Stimulated activated CD4-positive, alpha-beta T cell treated with anti-CD3 and anti-CD28 coated beads, Interleukin-15, amount 100 ng/mL, for 48 hours (primary cell): ENCODE results near the gene SPAG9.
A peak's percentile ranks its signal among the peaks of the same experiment; 100 is the strongest.
"Not testable (repeated sequence)": the region's sequence is repeated elsewhere in the genome, so short reads cannot be mapped to it uniquely, and the experiment has no call there.

ENCODE experiments used
- DNase-seq, 2 donors: peaks; one replicate each; pipeline ENCODE4 v3.0.0-alpha.2; 2020; ENCODE audit warnings: low read depth in 2 of 2

Gene SPAG9

DNA sequence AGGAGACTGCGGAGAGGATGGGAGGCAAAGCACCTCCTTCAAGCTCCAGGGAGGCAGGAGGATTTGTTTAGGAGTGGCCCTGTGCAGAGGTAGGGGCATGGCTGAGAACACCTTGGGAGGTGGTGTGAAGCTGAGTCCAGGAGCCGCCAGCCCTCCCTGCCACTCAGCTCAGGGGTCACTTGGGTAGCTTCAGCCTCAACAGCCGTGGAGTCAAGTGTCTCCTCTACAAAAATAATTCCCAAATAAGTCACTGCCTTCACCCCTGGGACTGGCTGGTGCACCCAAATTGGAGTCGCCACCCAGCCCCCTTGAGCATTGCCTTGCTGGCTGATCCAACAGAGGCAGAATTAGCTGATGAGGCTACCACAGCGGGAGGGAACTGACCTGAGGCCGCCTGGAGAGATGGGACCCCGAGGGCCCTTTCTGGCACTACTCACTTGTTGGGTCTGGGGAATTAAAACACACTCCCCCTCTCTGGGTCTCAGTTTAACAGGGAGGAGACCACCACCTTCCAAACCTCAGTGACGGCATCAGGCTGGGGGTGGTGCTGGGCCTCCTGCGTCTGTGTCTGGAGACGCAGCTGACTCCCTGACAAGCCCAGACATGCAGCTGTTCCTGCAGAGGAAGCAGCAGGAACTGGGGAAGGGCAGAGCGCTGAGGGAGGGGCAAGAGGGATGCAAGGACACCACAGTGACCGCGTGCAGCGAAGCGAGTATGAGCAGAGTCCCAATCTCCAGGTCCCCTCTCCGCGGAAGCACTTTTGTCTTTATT is 166.7 kb downstream of the SPAG9 start:
- no peak for DNase-seq

- DNase-seq = no peak
Measured at GRCh38 chr17:50953518-50953830, 167.2 kb downstream of the SPAG9 start.

GRCh38 chr17:50952889-50953288 is 167.8 kb downstream of the SPAG9 start:
- DNase-seq = no peak

DNA sequence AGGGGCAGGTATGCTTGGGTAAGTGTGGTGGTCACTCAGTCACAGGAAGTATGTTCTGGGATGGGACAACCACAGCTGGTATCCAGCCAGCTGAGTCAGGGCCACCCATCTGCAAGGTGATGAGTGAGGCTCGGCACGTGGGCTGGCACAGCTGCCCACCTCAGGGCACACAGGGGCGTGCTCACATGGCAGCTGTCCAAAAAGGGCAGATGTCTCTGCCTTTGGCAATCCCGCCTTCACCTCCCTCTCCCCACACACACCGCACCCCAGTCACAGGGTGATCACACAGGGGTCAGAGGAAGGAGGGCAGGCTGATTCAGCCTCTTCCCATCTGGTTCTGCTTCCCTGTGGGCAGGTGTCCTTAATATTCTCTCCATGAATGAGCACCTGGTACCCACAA is 168.7 kb downstream of the SPAG9 start:
- DNase-seq = no peak

DNA sequence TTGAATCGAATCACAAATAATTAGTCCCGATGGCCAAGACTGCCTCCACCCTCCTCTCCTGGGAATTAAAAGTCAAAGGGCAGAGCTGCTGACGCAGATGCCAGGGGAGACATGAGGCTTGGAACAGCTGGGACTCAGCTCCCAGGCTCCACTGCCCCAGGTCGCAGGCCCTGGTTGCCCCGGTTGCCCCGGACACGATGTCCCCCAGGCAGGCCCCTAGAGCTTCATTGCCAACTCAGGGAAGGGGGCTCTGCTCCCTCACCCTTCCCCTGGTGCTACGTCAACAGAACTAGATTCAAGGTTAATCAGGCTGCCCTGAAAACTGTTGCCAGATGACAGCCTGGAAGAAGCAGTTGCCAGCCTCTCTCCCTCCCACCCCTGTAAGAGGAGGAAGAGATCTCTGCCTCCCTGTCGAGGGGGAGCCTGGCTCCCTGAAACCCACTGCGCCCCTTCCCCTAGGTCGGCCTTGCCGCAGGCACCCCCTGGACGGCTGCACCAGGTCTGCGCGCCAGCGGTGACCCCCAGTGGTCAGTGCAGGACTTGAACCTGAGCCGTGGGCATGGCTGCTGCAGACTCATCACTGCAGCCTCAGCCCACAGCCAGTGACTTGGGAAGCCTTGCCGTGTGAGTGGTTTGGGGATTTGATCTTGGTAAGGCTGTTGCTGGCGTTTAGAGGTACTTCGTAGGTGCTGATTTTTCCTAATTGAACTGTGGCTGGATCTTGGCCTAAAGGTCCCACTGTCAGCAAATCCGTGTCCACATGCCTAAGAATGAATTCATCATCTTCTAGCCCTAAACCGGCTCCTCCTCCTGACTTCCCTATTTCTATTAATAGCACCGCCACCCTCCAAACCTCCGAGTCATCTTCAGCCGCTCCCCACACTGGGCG is 170.4 kb downstream of the SPAG9 start:
- peak; percentile 18 to 38 for DNase-seq

GRCh38 chr17:50949128-50949988 is 171.3 kb downstream of the SPAG9 start:
- no peak for DNase-seq

DNA sequence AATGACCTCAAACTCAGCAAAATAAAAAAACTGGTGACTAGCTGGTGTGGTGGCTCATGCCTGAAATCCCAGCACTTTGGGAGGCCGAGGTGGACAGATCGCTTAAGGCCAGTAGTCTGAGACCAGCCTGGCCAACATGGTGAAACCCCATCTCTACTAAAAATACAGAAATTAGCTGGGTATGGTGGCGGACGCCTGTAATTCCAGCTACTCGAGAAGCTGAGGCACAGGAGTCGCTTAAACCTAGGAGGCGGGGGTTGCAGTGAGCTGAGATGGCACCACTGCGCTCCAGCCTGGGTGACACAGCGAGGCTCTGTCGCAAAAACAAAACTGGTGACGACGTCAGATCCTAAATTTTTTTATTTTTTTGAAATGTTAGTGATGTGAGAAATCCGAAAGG is 172.0 kb downstream of the SPAG9 start:
- no peak for DNase-seq

- DNase-seq = no peak
Measured at GRCh38 chr17:50947782-50948543, 172.7 kb downstream of the SPAG9 start.

GRCh38 chr17:50946891-50947781 is 173.5 kb downstream of the SPAG9 start:
- DNase-seq = no peak

- DNase-seq = no peak
Measured at GRCh38 chr17:50946223-50946890, 174.3 kb downstream of the SPAG9 start.

DNA sequence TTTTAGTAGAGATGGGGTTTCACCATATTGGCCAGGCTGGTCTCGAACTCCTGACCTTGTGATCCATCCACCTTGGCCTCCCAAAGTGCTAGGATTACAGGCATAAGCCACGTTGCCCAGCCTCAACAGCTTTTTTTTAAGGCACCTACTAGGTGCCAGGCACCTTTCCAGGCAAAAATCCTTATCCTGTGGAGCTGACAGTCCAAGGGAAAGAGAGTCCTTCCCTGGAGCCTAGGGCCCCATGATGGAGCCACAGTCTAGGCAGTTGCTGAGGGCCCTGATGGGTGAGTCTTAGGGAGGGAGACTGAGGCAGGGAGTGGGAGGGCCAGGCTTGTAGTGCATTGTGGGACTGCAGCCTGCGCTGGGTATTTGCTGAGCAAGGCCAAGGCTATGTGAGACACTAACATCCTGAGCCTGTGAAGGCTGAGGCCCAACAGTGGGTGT is 174.9 kb downstream of the SPAG9 start:
- no peak for DNase-seq

GRCh38 chr17:50944902-50945720 is 175.6 kb downstream of the SPAG9 start:
- no peak for DNase-seq

- DNase-seq = peak; percentile 51 to 72
Measured at GRCh38 chr17:50944054-50944901, 176.4 kb downstream of the SPAG9 start.

- no peak for DNase-seq
Measured at GRCh38 chr17:50943575-50943933, 177.1 kb downstream of the SPAG9 start.

DNA sequence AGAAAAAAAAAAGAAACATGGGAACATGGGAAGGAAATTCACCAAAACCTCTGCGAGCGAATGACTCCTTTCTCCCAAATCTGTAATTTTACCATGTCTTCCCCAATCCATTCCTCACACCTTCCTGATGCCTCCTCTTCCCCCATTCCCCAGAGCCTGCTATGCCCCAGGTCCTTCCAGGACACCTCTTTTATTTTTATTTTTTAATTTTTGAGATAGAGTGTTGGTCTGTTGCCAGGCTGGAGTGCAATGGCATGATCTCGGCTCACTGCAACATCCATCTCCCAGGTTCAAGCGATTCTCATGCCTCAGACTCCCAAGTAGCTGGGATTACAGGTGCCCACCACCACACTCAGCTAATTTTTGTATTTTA is 179.0 kb downstream of the SPAG9 start:
- DNase-seq = not testable (repeated sequence)

GRCh38 chr17:50939795-50940684 is 180.6 kb downstream of the SPAG9 start:
- DNase-seq = no peak

GRCh38 chr17:50939542-50939794 is 181.2 kb downstream of the SPAG9 start:
- DNase-seq = no peak
